Right lobe of liver (tissue), 6 donors: ENCODE measurements around the gene TRIM17. TPM values are rescaled to one million over a fixed set of nuclear protein-coding genes. Genes with fewer than 3 reads are reported as not detected.
A peak's percentile ranks its signal among the peaks of the same experiment; 100 is the strongest.

Source experiments
- ATAC-seq, 4 donors: fragments of 200-7000 bp; cut with Tn5 transposase; one replicate each; pipeline ENCODE4 v1.9.1; 2020; ENCODE audit warnings: mild to moderate bottlenecking in 4 of 4, moderate library complexity in 4 of 4
- DNase-seq, 3 donors: peaks; one replicate each; pipeline ENCODE4 v3.0.0-alpha.2; 2020
- H3K27ac ChIP-seq, 3 donors: fragments of 200-600 bp; one replicate each; pipeline ENCODE4 v1.8.0; 2022
- H3K27me3 ChIP-seq, 2 donors: fragments of 200-600 bp; one replicate each; pipeline ENCODE4 v1.8.0; 2022
- H3K36me3 ChIP-seq, 4 donors: fragments of 200-600 bp; sonication (generic) in 1 of 4; one replicate each; pipeline versions ENCODE4 v1.5.1 to v1.8.0; 2017 to 2022; ENCODE audit warnings: control low read depth in 1 of 4
- H3K4me1 ChIP-seq, 4 donors: fragments of 200-600 bp; sonication (generic) in 1 of 4; one replicate each; pipeline versions ENCODE4 v1.5.1 to v1.8.0; 2017 to 2022; ENCODE audit warnings: control low read depth in 1 of 4
- H3K4me3 ChIP-seq, 3 donors: fragments of 200-600 bp; one replicate each; pipeline ENCODE4 v1.8.0; 2022
- H3K9me3 ChIP-seq, 4 donors: fragments of 200-600 bp; sonication (generic) in 1 of 4; one replicate each; pipeline versions ENCODE4 v1.5.1 to v1.8.0; 2017 to 2022; ENCODE audit warnings: control low read depth in 1 of 4
- POLR2A ChIP-seq: fragments of 450-650 bp; IDR thresholded peaks from one replicate; pipeline ENCODE4 v1.6.1; 2017; ENCODE audit warnings: antibody characterized with exemption, mild to moderate bottlenecking
- WGBS: methylation state at CpG from one replicate; pipeline ENCODE4 v1.1.6; 2018; ENCODE audit warnings: low coverage, low lambda C conversion rate; ENCODE audit not compliant: insufficient coverage; ENCODE audit errors: missing lambda C conversion rate; 5-methylcytosine and 5-hydroxymethylcytosine counted together
- intact Hi-C, 2 donors: fragments of 100-400 bp; cut with DNase I; formaldehyde crosslinking; loops; one replicate each; pipeline versions ENCODE4 v1.11.2 to v1.14.1; 2022
- total RNA-seq, 6 experiments: library from RNA; depleted of rRNA in 2 of 6; stranded (reverse); fragments of >200 nt in 2 of 6; fragmentation: NEBNext Ultra II Directional in 3 of 6; extraction: Animal tissue kit (Norgen Biotek cat#: 25700) in 3 of 6; gene quantifications; one replicate each; pipeline versions ENCODE4 v1.1.0 to v1.2.4, GENCODE V29; 2016 to 2023
- TF ChIP-seq, protein P1 (sequence below), 4 donors: fragments of 200-600 bp in 3 of 4; fragments of 450-650 bp in 1 of 4; IDR thresholded peaks; one replicate each; pipeline versions ENCODE4 v1.5.1 to v1.8.0; 2016 to 2022; ENCODE audit warnings: antibody characterized with exemption in 4 of 4, mild to moderate bottlenecking in 2 of 4
- donor health status: DM: no; HTN: yes; CAD: no.
- donor health status: DM: no; HTN: no; CAD: no.
- donor health status: DM: no; HTN: no; CAD: no.
- donor health status: DM: no; HTN: yes; CAD: no.
- donor health status: DM: no; HTN: yes; CAD: no.

TRIM17 gene
- total RNA-seq, 6 experiments from 2014 or later: not detected

DNA sequence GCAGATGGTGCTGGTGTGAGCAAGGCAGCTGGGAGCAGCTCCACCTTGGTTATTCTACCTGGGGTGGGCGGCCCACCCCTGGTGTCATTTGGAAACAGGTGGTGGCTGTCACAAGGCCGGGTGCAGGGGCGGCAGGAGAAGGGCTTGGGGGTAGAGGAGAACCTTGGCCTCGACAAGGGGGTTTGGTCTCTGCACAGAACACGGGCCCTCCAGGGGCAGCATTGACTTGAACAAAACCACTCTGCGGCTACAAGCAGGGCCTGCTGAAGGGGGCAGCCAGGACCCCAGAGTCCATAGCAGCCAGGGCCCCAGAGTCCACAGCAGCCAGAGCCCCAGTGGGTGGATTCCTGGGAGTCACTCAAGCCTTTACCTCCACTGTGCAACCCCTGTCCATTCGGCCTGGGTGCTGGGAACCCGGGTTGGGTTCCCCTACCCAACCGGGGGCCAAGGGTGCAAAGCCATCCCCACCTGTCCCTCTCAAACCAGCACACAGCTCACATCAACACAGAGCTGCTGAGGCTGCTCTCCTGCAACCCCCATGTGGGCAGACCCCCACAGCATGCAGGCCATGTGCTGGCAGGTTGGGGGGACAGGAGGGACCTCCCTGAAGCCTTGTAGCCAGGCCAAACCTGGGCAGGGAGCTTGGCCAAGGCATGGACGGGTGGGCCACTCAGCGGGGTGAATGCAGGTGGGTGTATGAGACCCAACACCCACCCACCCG lies 17.8 kb downstream of the TRIM17 start:
- Histone ChIP-seq H3K27ac (no peak overlapping the region), H3K9me3 (no peaks in the 10 kb centered on the region), H3K4me1 (no peaks in the 10 kb centered on the region), H3K4me3 (no peak overlapping the region), H3K27me3 (no peaks in the 10 kb centered on the region), H3K36me3 (peaks cover 0 to 39% (median 2%) of the 10 kb centered on the region in 4 donors)
- TF ChIP-seq POLR2A: no peak
- TF ChIP-seq, protein P1, sequence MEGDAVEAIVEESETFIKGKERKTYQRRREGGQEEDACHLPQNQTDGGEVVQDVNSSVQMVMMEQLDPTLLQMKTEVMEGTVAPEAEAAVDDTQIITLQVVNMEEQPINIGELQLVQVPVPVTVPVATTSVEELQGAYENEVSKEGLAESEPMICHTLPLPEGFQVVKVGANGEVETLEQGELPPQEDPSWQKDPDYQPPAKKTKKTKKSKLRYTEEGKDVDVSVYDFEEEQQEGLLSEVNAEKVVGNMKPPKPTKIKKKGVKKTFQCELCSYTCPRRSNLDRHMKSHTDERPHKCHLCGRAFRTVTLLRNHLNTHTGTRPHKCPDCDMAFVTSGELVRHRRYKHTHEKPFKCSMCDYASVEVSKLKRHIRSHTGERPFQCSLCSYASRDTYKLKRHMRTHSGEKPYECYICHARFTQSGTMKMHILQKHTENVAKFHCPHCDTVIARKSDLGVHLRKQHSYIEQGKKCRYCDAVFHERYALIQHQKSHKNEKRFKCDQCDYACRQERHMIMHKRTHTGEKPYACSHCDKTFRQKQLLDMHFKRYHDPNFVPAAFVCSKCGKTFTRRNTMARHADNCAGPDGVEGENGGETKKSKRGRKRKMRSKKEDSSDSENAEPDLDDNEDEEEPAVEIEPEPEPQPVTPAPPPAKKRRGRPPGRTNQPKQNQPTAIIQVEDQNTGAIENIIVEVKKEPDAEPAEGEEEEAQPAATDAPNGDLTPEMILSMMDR (IDR thresholded peaks at IDR 0.05): no peak
- intact Hi-C loops: no loop called here
- ATAC-seq: no peak
- no CpG with 5 or more reads among the region's 12 CpGs for WGBS
- peak in 1 of 3 donors; percentile 33 for DNase-seq

DNA sequence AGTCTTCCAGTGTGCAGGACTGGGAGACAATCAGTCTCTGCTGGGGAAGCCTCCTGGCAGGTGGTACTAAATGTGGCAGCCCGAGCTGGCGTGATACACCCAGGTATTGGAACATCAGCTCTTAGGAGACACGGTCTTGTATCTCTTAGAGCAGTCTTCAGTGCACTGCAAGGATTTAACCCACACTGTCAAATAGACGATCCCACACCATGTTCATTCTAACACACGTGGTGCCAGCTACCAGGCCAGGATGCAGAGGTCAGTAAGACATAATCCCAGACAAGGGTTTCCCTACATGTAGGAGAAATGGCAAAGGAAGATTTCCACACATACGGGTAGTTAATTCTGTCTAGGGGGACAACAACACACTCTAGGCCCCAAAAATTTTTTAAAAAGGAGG lies 18.7 kb downstream of the TRIM17 start:
- WGBS: no CpG with 5 or more reads among the region's 6 CpGs
- H3K36me3 ChIP-seq: peaks cover 0 to 39% (median 2%) of the 10 kb centered on the region in 4 donors
- H3K27me3 ChIP-seq: no peaks in the 10 kb centered on the region
- H3K9me3 ChIP-seq: no peaks in the 10 kb centered on the region
- ATAC-seq (no peak), DNase-seq (peak in 1 of 3 donors; percentile 13)
- no peak overlapping the region for H3K4me3 ChIP-seq
- no peak overlapping the region for H3K27ac ChIP-seq
- TF ChIP-seq, protein P1 (IDR thresholded peaks at IDR 0.05): no peak
- TF ChIP-seq POLR2A: no peak
- intact Hi-C loops: no loop called here
- H3K4me1 ChIP-seq: no peaks in the 10 kb centered on the region

DNA sequence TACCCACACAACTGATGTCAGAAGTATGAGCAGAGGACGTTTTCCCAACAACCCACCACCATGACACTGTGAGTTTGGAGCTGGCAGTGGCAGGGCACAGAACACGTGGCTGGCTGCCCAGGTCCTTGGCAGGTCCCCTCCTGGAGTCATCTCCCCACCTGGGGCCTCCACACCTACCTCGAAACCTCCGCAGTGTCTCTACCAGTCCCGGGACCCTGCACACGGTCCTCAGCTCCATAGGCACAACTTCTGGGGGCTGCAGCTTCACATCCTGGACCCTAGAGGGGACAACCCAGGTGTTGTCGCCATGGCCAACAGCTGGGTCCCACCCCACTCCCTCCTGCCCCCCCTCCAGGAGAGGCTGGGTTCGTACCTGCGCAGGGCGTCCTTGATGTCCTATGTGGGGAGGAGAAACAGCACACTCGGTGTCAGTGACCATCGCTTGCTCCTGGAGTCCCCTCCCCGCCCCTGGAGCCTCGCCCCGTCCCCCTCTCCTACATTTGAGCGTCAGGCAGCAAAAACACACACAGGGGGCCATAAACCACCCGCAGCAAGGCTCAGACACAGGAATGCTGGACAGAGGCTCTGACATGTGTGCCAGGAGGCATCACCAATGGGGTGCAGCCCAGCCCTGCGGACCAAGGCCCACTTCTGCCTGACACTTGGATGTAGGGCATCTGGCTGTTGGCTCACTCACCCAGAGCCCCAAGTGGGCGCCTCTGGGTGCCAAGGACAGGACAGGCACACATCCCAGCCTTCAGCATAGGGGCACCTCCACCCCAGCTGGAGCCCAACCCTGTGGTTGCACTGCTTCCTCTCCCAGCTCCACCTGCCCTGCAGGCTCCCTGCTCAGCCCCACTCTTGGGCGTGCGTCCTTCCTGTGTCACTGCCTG lies 19.6 kb downstream of the TRIM17 start:
- Histone ChIP-seq H3K27ac (no peak overlapping the region), H3K4me3 (no peak overlapping the region), H3K27me3 (no peaks in the 10 kb centered on the region), H3K4me1 (no peaks in the 10 kb centered on the region), H3K36me3 (peaks cover 0 to 39% (median 2%) of the 10 kb centered on the region in 4 donors), H3K9me3 (no peaks in the 10 kb centered on the region)
- intact Hi-C loops: no loop called here
- TF ChIP-seq POLR2A: no peak
- TF ChIP-seq, protein P1 (IDR thresholded peaks at IDR 0.05): no peak
- ATAC-seq: no peak
- 100% methylated on average over 5 of the region's 21 CpGs for WGBS
- DNase-seq: peak in 2 of 3 donors; percentile 12 to 43

DNA sequence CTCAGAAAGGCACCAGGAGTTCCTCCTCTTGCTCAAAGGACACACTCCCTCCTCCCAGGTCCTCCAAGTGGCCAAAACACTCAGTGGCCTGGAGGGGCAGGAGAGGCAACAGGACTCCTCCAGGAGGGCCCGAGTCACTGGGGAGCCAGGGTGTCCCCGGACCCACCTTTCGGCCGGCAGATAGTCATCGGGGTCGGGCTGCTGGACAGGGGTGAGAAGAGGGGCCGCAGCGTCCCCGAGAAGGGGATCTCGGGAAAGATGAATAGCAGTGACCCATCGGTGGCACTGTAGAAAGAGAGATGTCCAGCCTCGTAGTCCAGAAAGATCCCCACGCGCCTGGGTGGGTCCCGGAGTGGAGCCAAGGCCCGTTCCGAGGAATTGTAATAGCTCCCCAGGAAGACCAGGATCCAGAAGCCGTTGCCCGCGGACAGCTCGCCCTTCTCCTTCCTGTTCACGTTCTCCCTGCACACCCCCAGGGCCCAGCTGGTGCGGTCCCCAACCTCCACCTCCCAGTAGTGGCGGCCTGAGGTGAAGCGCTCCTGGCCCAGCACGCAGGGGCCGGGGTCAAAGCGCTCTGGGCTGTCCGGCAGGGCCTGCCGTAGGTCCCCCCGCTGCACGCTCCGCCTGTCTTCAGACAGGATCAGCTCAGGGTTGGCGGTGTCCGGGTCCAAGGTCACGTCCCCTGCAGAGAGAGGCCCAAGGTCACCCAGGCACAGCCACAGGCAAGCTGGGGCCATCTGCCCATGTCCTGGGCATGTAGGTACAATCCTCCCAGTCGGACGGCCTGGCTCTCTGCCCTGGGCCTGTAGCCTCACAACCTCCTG lies 21.9 kb downstream of the TRIM17 start:
- H3K27ac ChIP-seq: no peak overlapping the region
- DNase-seq (peak in 2 of 3 donors; percentile 21 to 51), ATAC-seq (peak in 1 of 4 donors; percentile 13)
- no peaks in the 10 kb centered on the region for H3K4me1 ChIP-seq
- no peaks in the 10 kb centered on the region for H3K9me3 ChIP-seq
- TF ChIP-seq, protein P1 (IDR thresholded peaks at IDR 0.05): no peak
- TF ChIP-seq POLR2A: no peak
- H3K27me3 ChIP-seq: no peaks in the 10 kb centered on the region
- peaks cover 0 to 34% (median 2%) of the 10 kb centered on the region in 4 donors for H3K36me3 ChIP-seq
- H3K4me3 ChIP-seq: no peak overlapping the region
- 100% methylated on average over 1 of the region's 38 CpGs for WGBS
- intact Hi-C loops: no loop called here
